Erythroblast (primary cell): ENCODE measurements around the gene YPEL4.
"Not testable (repeated sequence)": the region's sequence is repeated elsewhere in the genome, so short reads cannot be mapped to it uniquely, and the experiment has no call there.

Experiments
- DNase-seq, 2 experiments: peaks; one replicate each; lab custom pipeline; 2025; lab: John Stamatoyannopoulos, UW
- GATA1 ChIP-seq: IDR thresholded peaks from 2 replicates; pipeline ENCODE4 v1.6.1; 2011; ENCODE audit warnings: low read depth, mild to moderate bottlenecking, control low read depth, low read length, moderate library complexity
- POLR2A ChIP-seq: IDR thresholded peaks from 2 replicates; pipeline ENCODE4 v1.6.1; 2011; ENCODE audit warnings: mild to moderate bottlenecking, low read length

YPEL4 gene

GRCh38 chr11:57659669-57660068 is 10.0 kb upstream of the YPEL4 start:
- TF ChIP-seq POLR2A (no peak), GATA1 (no peak)
- DNase-seq, result no peak

- DNase-seq, result peak; percentile 35 to 57
Observed at GRCh38 chr11:57658023-57658361, 8.3 kb upstream of the YPEL4 start.

GRCh38 chr11:57657194-57658022 is 7.7 kb upstream of the YPEL4 start, which contains the start of gene CLP1:
Gene CLP1 (plus strand): TSS chr11:57657762. CDS start chr11:57659477, 1,715 bp downstream.
- peak; percentile 98 to 99 for DNase-seq

More at GRCh38 chr11:57658023-57658361, 8.3 kb upstream of the YPEL4 start:
- TF ChIP-seq GATA1, result no peak
- no peak for TF ChIP-seq POLR2A

GRCh38 chr11:57656885-57657193 is 7.1 kb upstream of the YPEL4 start:
- no peak for DNase-seq
- no peak for TF ChIP-seq POLR2A
- no peak for TF ChIP-seq GATA1

More at GRCh38 chr11:57657194-57658022, 7.7 kb upstream of the YPEL4 start, which contains the start of gene CLP1:
- TF ChIP-seq GATA1 (no peak), POLR2A (peak; percentile 73)

GRCh38 chr11:57653163-57653562 is 3.5 kb upstream of the YPEL4 start:
- no peak for DNase-seq
- no peak for TF ChIP-seq GATA1

GRCh38 chr11:57652662-57653061 is 3.0 kb upstream of the YPEL4 start:
- TF ChIP-seq GATA1 (no peak), POLR2A (no peak)
- no peak for DNase-seq

GRCh38 chr11:57652230-57652629 is 2.5 kb upstream of the YPEL4 start:
- DNase-seq, result not testable (repeated sequence)

- no peak for DNase-seq
- TF ChIP-seq POLR2A (no peak), GATA1 (no peak)
Observed at GRCh38 chr11:57651408-57651807, 1.7 kb upstream of the YPEL4 start.

GRCh38 chr11:57650739-57651090 is 1.0 kb upstream of the YPEL4 start:
- no peak for DNase-seq
- no peak for TF ChIP-seq GATA1
- no peak for TF ChIP-seq POLR2A

GRCh38 chr11:57648801-57649735 is 644 bp downstream of the YPEL4 start:
- TF ChIP-seq GATA1 (no peak), POLR2A (no peak)
- peak; percentile 74 to 85 for DNase-seq

- peak; percentile 98 to 99 for DNase-seq
- peak; percentile 100 for TF ChIP-seq POLR2A
- TF ChIP-seq GATA1, result peak; percentile 96
Observed at GRCh38 chr11:57647960-57648800, 1.5 kb downstream of the YPEL4 start.

GRCh38 chr11:57647372-57647771 is 2.3 kb downstream of the YPEL4 start:
- TF ChIP-seq GATA1 (no peak), POLR2A (no peak)
- peak; percentile 42 to 66 for DNase-seq

- TF ChIP-seq GATA1 (no peak), POLR2A (no peak)
- peak; percentile 52 to 64 for DNase-seq
Observed at GRCh38 chr11:57646799-57647303, 2.9 kb downstream of the YPEL4 start.
